LNCaP clone FGC (cell line): ENCODE measurements around the gene DEPDC4.
"Not testable (repeated sequence)": the region's sequence is repeated elsewhere in the genome, so short reads cannot be mapped to it uniquely, and the experiment has no call there.

Experiments used
- DNase-seq: peaks from one replicate; pipeline ENCODE4 v3.0.0-alpha.2; 2011; ENCODE audit warnings: low read depth
- H3K4me3 ChIP-seq: 2 replicates; pipeline ENCODE4 v1.5.1; 2011; ENCODE audit warnings: mild to moderate bottlenecking, low read depth, low read length, control low read depth
- TF ChIP-seq, protein P1 (sequence below): IDR thresholded peaks from 2 replicates; pipeline ENCODE4 v1.5.1; 2012; ENCODE audit warnings: mild to moderate bottlenecking; ENCODE audit not compliant: control insufficient read depth, insufficient read depth; ENCODE audit errors: extremely low read depth

DEPDC4 gene

DNA sequence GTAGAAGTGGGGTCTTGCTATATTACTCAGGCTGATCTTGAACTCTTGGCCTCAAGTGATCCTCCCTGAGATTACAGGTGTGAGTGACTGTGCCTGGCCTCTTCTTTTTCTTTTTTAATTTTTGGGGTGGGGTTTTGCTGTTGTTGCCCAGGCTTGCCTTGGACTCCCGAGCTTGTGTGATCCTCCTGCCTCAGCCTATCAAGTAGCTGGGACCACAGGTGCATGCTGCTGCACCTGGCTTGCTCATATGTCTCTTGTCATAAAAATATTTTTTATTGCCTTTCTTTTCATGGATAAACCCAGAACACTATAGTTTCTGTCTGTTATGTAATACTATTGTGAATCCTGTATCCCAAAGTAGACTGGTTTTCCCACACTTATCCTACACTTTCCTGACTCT, 26.1 kb upstream of the DEPDC4 start:
- TF ChIP-seq, protein P1, sequence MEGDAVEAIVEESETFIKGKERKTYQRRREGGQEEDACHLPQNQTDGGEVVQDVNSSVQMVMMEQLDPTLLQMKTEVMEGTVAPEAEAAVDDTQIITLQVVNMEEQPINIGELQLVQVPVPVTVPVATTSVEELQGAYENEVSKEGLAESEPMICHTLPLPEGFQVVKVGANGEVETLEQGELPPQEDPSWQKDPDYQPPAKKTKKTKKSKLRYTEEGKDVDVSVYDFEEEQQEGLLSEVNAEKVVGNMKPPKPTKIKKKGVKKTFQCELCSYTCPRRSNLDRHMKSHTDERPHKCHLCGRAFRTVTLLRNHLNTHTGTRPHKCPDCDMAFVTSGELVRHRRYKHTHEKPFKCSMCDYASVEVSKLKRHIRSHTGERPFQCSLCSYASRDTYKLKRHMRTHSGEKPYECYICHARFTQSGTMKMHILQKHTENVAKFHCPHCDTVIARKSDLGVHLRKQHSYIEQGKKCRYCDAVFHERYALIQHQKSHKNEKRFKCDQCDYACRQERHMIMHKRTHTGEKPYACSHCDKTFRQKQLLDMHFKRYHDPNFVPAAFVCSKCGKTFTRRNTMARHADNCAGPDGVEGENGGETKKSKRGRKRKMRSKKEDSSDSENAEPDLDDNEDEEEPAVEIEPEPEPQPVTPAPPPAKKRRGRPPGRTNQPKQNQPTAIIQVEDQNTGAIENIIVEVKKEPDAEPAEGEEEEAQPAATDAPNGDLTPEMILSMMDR = no peak
- DNase-seq = no peak
- no peak overlapping the region for H3K4me3 ChIP-seq

DNA sequence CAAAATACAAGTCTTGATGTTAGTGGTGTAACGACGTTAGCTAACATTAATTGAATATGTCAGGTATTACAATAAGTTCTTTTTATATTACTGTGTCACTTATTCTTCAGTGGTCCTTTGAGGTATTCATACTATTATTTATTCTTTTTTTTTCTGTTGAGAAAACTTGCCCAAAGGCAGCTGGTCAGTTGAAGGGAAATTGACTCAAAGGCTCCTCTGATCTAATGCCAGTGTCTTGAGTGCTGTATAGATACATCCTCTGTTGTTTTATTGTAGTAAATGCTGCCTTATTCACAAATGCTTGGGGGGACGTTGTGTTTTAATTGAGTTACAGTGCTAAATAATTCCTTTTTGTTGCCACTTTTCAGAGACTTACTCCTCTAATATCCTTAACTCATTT, 23.1 kb upstream of the DEPDC4 start:
- no peak for DNase-seq
- H3K4me3 ChIP-seq = no peak overlapping the region
- TF ChIP-seq, protein P1 = no peak

DNA sequence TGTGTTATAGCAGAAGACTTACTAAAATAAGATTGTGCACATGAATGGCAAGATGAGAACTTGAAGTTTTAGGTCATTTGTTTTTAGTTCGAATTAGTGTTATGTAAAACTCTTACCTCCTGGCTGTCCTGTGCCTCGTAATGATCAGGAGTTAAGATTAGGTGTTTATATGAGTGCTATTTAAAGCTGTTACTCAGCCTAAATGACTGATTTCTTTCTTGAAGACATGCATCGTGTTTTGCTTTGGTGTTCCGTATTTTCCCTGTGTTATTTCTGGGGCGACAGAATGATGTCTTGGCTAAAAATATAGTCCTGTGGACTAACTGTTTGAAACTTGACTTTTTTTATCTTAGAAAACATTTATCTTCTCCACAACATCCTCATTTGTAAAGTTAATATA, 22.2 kb upstream of the DEPDC4 start:
- H3K4me3 ChIP-seq = no peak overlapping the region
- TF ChIP-seq, protein P1 = no peak
- DNase-seq = no peak

DNA sequence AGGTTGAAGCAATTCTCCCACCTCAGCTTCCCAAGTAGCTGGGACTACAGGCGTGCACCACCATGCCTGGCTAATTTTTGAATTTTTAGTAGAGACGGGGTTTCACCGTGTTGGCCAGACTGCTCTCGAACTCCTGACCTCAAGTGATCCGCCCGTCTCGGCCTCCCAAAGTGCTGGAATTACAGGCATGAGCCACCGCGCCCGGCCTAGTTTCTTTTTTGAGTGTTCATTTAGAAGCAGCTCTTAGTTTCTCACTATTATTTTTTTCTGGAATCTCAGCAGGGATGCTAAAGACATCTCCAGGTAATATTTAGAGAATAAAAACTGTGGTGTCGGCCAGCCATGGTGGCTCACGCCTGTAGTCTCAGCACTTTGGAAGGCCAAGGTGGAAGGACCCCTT, 17.7 kb upstream of the DEPDC4 start:
- not testable (repeated sequence) for H3K4me3 ChIP-seq, DNase-seq

GRCh38 chr12:100279607-100280244, 12.8 kb upstream of the DEPDC4 start:
- TF ChIP-seq, protein P1 = no peak
- no peak overlapping the region for H3K4me3 ChIP-seq
- no peak for DNase-seq

DNA sequence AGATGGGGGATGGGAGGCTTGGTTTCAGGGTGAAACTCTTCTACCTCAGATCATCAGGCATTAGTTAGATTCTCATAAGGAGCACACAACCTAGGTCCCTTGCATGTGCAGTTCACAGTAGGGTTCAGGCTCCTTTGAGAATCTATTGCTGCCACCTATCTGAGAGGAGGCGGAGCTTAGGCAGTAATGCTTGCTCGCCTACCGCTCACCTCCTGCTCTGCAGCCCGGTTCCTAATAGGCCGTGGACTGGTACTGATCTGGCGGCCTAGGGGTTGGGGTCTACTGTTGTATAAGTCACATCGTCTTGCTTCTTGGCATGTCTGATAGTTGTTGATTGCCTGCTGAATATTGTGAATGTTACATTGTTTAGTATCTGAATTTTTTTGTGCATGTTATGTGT, 12.3 kb upstream of the DEPDC4 start:
- no peak for DNase-seq
- no peak overlapping the region for H3K4me3 ChIP-seq
- TF ChIP-seq, protein P1 = no peak

DNA sequence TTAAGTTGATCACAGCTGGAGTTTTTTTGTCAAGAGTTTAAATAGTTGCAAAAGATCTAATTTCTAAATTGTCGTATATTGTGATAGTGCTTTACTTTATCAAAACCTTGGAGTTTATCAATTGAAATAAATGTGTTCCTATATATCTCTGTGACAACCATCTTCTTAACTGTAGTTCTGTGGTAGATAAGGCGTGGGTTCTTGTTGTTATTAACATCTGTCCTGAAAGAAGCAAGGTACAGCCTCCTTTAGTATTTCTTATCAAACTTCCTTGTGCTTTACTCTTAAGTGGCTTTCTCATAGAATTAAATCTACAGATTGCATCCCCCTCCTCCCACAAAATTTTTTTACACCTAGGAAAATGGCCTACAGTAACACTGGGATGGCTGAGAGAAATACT, 7.4 kb upstream of the DEPDC4 start:
- DNase-seq = no peak
- TF ChIP-seq, protein P1 = no peak
- no peak overlapping the region for H3K4me3 ChIP-seq
